ENCODE measurements around the gene TOR1AIP1.
A peak's percentile ranks its signal among the peaks of the same experiment; 100 is the strongest.

Gene TOR1AIP1

DNA sequence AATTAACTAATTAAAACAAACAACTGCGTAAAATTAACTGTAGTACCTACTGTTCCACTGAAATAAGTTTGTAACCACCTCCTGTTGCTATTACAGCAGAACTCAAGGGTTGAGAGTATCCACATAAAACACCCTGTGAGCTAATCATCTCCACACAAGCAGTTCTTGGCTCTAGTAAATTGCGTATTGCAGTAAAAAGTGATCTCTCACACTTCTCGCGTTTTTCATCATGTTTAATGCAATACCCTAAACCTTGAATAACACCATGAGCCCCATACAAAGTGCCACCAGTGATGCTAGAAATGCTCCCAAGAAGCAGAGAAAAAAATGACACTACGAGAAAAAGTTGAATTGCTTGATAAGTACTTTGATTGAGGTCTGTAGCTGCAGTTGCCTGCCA lies 43.2 kb downstream of the TOR1AIP1 start:
- TF ChIP-seq POLR2AphosphoS5 (IDR thresholded peaks at IDR 0.05; ENCODE audit: low read depth, low read length) (no peak), POLR2A (IDR thresholded peaks at IDR 0.05; ENCODE audit: low read depth, low read length) (no peak), TAF1 (IDR thresholded peaks at IDR 0.05; ENCODE audit: borderline replicate concordance, low read depth, low read length) (no peak)
- FAIRE-seq = no peak
- DNase-seq (ENCODE audit: insufficient read length) = no peak

DNA sequence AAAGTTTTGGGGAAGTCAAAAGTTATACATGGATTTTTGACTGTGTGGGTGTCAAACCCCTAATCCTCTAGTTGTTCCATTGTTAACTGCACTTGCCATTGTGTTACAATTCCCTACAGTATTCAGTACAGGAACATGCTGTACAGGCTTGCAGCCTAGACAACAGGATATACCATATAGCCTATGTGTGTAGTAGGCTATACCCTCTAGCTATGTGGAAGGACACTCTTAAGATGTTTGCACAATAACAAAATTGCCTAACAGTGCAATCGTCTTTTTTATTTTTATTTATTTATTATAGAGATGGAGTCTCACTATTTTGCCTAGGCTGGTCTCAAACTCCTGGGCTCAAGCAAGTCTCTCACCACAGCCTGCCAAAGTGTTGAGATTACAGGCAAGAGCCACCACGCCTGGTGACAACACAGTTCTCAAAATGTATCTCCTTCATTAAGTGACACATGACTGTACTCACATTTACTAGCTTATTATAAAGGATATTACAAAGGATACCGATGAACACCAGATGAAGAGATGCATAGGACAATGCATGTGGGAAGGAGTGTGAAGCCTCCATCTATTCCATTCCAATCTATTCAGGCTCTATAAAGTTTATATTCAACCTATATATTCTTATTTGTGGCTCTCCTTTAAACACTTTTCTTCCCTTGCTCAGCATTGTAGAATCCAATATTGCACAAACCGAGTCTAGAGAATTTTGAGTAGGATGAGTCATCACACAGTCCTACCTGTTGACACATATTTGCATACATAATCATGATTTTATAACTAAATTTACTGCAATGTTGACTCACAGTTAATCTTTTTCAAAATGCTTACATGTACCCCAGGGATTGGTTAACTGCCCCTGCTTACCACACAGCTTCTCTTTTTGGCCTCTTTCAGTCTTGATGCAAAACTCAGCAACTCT lies 44.1 kb downstream of the TOR1AIP1 start:
- no peak for TF ChIP-seq TAF1 (IDR thresholded peaks at IDR 0.05; ENCODE audit: borderline replicate concordance, low read depth, low read length)
- no peak for TF ChIP-seq POLR2AphosphoS5 (IDR thresholded peaks at IDR 0.05; ENCODE audit: low read depth, low read length)
- no peak for TF ChIP-seq POLR2A (IDR thresholded peaks at IDR 0.05; ENCODE audit: low read depth, low read length)
- DNase-seq (ENCODE audit: insufficient read length) (no peak), FAIRE-seq (no peak)

DNA sequence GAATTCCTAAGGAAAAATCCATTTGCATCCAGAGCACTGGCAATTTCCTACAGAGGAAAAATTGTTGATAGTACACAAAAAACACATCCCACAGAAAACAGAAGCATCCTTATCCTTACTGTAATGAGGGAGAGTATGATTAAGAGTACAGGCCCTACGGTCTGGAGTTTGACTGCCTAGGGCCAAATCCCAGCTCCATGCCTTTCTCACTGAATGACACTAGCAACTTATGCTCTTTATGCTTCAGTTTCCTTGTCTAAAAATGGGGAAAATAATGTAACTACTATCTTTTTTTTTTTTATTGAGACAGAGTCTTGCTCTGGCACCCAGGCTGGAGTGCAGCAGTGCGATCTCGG lies 44.7 kb downstream of the TOR1AIP1 start:
- TF ChIP-seq POLR2AphosphoS5 (IDR thresholded peaks at IDR 0.05; ENCODE audit: low read depth, low read length) = no peak
- TF ChIP-seq TAF1 (IDR thresholded peaks at IDR 0.05; ENCODE audit: borderline replicate concordance, low read depth, low read length) = no peak
- no peak for TF ChIP-seq POLR2A (IDR thresholded peaks at IDR 0.05; ENCODE audit: low read depth, low read length)
- no peak for FAIRE-seq
- no peak for DNase-seq (ENCODE audit: insufficient read length)

DNA sequence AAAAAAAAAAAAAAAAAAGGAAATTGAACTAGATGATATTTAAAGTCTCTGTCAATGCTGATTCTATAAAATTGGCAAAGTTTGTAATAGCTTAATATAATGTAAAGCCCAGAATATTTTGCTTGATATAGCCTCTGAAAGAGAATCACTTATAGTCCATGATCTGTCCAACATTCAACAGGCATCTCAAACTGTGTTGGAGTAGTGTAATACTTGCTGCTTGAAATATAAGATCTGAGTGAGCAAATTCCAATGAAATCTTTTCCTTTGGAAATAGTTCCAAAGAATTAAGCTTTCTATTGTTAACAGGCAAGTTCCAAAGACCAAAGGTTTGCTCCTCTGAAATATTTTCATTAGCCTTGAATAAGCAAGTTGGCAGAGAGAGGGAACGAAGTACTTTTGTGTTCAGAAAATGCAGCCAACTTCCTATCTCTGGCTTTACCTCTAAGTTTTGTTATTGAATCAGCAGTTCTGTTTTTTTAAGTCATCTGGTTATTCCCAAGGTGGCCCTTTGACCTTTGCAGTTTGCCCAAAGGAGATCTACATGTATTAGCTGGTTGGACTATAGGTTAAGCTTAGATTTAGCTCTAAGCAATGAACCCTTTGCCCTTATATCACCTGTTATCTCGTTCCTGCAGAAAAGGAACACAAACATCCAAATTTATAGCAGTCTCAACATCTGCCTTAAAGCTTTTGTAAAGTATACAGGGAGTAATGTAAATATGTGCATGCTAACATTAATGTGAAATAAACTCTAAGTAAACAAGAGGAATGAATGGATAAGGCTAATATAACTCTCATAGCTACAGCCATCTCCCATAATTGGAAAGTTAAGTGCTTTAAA lies 48.1 kb downstream of the TOR1AIP1 start:
- FAIRE-seq (no peak), DNase-seq (ENCODE audit: insufficient read length) (no peak)
- TF ChIP-seq TAF1 (IDR thresholded peaks at IDR 0.05; ENCODE audit: borderline replicate concordance, low read depth, low read length) (no peak), POLR2A (IDR thresholded peaks at IDR 0.05; ENCODE audit: low read depth, low read length) (no peak), POLR2AphosphoS5 (IDR thresholded peaks at IDR 0.05; ENCODE audit: low read depth, low read length) (no peak)

DNA sequence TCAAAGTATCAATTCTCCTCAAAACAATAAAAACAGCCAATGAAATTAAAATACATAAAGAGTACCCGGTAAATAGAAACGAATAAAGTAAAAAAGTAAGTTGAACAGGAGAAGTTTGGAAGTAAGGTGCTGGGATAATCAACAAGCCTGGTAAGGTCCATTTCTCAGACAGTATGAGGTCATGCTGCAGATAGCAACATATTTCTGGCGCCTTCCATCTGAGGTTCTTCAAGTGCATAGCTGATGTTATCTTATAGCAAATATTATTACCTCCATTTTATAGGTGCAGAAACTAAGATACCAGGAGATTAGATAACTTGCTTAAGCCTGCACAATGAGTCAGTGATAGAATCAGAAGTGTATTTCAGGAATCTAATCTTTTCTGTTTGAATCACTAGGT lies 48.8 kb downstream of the TOR1AIP1 start:
- no peak for FAIRE-seq
- no peak for DNase-seq (ENCODE audit: insufficient read length)
- no peak for TF ChIP-seq TAF1 (IDR thresholded peaks at IDR 0.05; ENCODE audit: borderline replicate concordance, low read depth, low read length)
- TF ChIP-seq POLR2A (IDR thresholded peaks at IDR 0.05; ENCODE audit: low read depth, low read length) = no peak
- TF ChIP-seq POLR2AphosphoS5 (IDR thresholded peaks at IDR 0.05; ENCODE audit: low read depth, low read length) = no peak

DNA sequence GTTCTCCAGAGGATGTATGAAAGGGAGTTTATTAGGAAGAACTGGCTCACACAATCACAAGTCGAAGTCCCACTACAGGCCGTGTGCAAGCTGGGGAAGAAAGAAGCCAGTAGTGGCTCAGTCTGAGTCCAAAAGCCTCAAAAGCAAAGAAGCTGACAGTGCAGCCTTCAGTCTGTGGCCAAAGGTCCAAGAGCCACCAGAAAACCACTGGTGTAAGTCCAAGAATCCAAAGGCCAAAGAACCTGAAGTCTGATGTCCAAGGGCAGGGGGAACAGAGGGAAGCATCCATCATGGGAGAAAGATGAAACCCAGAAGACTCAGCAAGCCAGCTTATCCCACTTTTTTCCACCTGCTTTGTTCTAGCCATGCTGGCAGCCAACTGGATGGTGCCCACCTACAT lies 51.1 kb downstream of the TOR1AIP1 start:
- TF ChIP-seq TAF1 (IDR thresholded peaks at IDR 0.05; ENCODE audit: borderline replicate concordance, low read depth, low read length) (no peak), POLR2AphosphoS5 (IDR thresholded peaks at IDR 0.05; ENCODE audit: low read depth, low read length) (no peak), POLR2A (IDR thresholded peaks at IDR 0.05; ENCODE audit: low read depth, low read length) (no peak)
- FAIRE-seq (no peak), DNase-seq (ENCODE audit: insufficient read length) (no peak)

DNA sequence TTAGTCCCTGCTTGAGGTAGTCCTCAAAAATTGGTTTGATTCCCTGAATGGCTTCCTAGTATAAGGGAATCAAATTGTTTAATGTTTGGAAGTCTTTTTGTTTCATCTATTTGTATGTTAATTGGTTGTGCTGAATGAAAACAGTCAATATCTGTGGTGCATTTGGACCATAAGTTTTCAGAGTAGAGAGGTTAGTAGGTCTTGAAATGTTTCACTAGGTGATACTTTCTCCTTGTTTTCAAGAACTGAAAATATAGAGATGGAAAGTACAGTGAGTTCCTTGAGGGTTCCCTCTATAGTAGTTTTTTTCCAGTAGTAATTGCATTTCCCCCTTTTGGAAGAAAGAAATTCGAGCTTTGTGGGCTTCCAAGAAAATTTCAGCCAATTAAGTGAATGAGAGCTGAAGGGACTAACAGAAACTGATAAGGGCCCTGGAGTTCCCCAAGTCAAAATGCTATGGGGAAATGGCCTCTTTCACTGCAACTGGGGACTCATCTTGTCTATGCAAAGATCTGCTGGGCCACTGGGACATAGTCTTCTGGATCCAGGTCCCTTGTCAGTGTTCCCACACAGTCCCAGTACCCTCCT lies 53.9 kb downstream of the TOR1AIP1 start:
- FAIRE-seq (peak; percentile 17), DNase-seq (ENCODE audit: insufficient read length) (no peak)
- no peak for TF ChIP-seq TAF1 (IDR thresholded peaks at IDR 0.05; ENCODE audit: borderline replicate concordance, low read depth, low read length)

DNA sequence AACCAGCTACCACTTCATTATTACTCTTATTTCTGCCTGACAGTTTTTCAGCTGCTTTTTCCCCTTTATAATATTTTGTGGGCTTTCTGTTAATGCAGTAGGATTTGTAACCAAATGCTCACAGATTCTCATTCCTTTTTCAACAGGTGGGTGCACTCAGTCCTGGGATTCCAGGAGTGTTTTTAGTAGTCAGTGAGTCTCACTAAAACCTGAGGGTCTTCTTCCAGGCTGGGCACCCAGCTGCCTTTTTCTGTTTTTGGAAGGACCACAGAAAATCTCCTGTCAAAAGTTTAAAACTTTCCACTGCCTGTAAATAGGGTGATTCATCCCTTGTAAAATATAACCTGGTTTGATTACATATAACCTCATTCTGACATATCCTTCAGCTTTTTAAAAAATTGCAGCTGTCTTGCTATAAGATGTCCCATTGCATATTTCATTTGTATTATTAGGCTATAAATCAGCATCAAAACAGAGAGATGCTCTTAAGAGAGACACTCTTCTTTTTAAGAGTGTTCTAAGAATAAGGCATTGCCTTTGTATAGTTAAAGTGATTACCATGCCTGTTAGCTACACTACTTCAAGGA lies 55.7 kb downstream of the TOR1AIP1 start:
- no peak for DNase-seq (ENCODE audit: insufficient read length)
- no peak for FAIRE-seq
- no peak for TF ChIP-seq POLR2AphosphoS5 (IDR thresholded peaks at IDR 0.05; ENCODE audit: low read depth, low read length)
- no peak for TF ChIP-seq POLR2A (IDR thresholded peaks at IDR 0.05; ENCODE audit: low read depth, low read length)
- TF ChIP-seq TAF1 (IDR thresholded peaks at IDR 0.05; ENCODE audit: borderline replicate concordance, low read depth, low read length) = no peak

DNA sequence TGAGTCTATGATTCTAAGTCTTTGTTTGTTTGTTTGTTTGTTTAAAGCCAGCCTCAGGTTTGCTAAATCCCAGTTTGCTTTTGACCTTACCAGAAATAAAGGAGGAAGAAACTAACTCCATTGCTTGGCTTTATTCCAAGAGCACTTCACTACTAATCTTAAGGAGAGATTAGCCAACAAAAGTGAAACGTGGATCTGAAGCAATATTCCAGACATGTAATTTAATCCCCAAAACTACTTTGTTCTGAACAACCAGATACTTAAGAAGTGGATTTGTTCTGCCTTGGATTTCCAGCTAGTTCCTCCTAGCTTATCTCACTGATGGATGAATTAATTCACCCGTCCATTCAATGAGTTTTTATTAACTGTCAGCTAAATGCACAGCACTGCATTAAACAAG lies 56.7 kb downstream of the TOR1AIP1 start:
- FAIRE-seq = no peak
- no peak for TF ChIP-seq POLR2AphosphoS5 (IDR thresholded peaks at IDR 0.05; ENCODE audit: low read depth, low read length)
- no peak for TF ChIP-seq POLR2A (IDR thresholded peaks at IDR 0.05; ENCODE audit: low read depth, low read length)
- no peak for TF ChIP-seq TAF1 (IDR thresholded peaks at IDR 0.05; ENCODE audit: borderline replicate concordance, low read depth, low read length)

DNA sequence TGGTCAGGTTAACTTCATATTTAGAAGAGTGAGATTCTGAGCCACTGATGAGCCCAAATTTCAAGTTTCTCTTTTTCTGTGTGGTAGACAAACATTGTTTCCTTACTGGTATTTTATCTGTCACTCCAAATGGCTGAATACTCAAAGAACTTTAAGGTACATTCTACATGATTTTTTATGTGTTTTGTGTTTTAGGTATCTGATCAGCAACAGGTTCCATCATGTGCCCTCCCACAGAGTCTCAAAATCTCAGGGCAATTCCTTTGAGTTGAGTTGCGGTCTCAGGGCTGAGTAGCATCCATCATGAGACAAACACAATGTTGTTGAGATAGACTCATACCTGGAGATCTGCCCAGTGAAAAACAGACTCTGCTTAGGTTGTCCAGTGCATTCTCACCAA lies 57.9 kb downstream of the TOR1AIP1 start:
- no peak for TF ChIP-seq POLR2A (IDR thresholded peaks at IDR 0.05; ENCODE audit: low read depth, low read length)
- TF ChIP-seq POLR2AphosphoS5 (IDR thresholded peaks at IDR 0.05; ENCODE audit: low read depth, low read length) = no peak
- TF ChIP-seq TAF1 (IDR thresholded peaks at IDR 0.05; ENCODE audit: borderline replicate concordance, low read depth, low read length) = no peak
- DNase-seq (ENCODE audit: insufficient read length) (no peak), FAIRE-seq (no peak)

More for the DNA sequence above, 56.7 kb downstream of the TOR1AIP1 start:
- no peak for DNase-seq (ENCODE audit: insufficient read length)

DNA sequence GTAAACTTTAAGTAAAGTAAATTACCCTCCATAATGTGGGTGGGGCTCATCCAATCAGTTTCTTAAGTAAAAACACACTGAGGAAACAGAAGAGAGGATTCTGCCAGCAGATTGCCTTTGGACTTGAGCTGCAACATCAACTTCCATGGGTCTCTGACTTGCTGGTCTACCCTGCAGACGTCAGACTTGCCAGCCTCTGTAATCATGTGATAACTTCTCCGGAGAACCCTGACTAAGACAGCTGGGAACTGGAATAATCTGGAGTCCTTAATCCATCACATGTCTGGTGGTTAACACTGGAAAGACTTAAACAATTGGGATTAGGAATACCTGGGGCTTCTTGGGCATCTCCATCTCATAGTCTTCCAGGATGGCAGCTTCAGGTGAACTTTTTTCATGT lies 59.4 kb downstream of the TOR1AIP1 start:
- TF ChIP-seq POLR2A (IDR thresholded peaks at IDR 0.05; ENCODE audit: low read depth, low read length) = no peak
- FAIRE-seq (no peak), DNase-seq (ENCODE audit: insufficient read length) (no peak)
